GM18508 (cell line): ENCODE measurements around the gene SREBF2.
"Not testable (repeated sequence)": the region's sequence is repeated elsewhere in the genome, so short reads cannot be mapped to it uniquely, and the experiment has no call there.

ENCODE experiments used
- ATAC-seq: cut with Tn5 transposase; IDR thresholded peaks from one replicate; pipeline ENCODE4 v1.9.1; 2021; ENCODE audit warnings: moderate number of reproducible peaks; ENCODE audit not compliant: insufficient read depth, unreplicated experiment

The SREBF2 gene

DNA sequence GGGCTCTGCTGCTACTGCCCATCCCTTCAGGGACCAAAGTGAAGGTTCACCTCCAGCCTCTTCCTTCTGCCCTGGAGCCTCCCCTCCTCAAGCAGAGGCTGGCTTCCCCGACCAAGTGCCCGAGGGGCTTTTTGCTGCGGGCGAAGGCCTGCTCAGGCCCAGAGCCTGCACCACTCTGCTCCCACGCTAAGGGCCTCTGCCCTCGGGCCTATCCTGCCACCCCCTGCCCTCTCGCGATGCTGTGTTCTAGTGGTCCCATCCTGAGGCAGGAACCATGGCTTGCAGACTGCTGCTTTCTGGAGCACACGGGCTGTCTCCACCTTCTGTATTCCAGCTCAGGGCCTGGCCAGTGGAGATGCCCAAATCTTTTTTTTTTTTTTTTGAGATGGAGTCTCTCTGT, 102.6 kb downstream of the SREBF2 start:
- no peak for ATAC-seq

DNA sequence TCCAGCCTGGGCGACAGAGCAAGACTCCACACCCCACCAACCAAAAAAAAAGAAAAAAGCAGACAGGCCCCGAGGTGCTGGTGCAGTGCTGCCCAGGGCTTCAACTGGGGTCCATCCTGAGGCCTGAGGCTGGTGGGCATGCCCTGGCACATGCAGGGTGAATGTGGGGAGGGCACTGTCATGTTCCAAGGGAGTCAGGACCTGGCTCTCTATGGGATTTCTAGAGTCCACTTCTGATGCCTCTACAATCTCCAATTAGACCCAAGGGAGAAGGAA, 103.9 kb downstream of the SREBF2 start:
- no peak for ATAC-seq

DNA sequence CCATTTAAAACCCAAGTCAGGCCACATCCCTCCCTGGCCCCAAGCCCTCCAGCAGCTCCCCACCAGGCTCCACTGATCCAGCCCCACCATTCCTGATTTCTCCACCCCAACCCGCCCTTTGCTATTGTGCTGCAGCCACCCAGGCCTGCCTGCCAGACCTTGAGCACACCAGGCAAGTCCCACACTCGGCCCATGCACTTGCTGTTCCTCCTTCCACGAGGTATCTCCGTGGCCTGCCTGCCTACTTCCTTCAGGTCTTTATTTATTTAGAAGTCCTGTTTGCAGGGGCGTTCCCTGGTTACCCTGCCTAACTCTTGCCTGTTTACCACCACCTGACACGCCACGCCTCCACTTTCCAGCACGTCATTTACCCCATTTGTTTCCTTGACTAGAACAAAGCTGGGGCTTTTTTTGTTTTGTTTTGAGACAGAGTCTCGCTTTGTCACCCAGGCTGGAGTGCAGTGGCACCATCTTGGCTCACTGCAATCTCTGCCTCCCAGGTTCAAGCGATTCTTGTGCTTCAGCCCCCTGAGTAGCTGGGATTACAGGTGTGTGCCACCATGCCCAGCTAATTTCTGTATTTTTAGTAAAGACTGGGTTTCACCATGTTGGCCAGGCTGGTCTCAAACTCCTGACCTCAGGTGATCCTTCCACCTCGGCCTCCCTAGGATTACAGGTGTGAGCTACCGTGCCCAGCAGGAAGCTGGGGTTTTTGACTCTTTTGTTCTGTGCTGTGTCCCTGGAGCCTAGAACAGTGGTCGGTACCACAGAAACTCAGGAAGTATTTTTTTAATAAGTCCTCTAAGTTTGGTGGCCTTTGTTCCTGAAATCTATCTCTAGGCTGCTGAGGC, 107.3 kb downstream of the SREBF2 start:
- ATAC-seq = peak; percentile 36

DNA sequence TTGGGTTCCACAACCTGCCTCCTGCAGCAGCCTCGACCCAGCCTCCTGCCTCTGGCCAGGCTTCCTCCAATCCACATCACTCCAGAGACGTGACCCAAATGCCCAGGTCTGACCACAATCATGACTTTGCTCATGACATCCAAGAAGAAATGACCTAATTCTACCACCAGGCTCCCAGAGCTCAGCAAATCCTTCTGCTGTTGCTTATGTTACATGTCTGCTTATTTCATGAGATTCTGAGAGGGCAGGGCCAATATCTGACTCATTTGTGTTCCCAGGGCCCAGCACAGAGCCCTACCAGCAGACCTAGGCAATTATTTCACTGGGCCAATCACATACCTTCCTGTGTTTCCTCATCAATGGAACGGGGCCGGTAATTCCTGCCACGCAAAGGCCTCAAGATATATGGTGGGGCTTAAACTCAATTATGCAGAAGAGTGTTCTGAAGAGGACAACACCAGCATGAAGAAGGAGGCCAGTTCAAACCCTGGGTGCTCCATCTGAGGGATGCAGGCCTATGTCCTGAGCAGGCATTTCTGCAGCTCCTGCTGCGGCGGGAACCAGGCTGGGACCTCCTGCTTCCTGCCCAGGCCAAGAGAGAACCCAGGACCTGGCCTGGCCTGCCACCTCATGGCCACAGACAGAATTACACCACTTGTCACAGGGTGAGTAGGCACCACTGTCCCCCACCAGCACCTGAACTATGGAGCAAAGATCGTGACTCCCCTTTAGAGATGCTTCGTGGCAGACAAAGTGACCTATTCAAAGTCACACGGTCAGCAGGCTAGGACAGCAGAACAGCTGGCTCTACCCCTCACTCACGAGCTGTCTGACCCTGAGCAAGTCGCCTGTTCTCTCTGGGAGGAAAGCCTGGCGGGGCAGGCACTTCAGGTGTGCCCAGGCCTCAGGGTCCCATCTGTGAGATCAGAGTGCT, 108.2 kb downstream of the SREBF2 start:
- no peak for ATAC-seq

- ATAC-seq = no peak
Measured at GRCh38 chr22:41943661-41944209, 110.8 kb downstream of the SREBF2 start.

DNA sequence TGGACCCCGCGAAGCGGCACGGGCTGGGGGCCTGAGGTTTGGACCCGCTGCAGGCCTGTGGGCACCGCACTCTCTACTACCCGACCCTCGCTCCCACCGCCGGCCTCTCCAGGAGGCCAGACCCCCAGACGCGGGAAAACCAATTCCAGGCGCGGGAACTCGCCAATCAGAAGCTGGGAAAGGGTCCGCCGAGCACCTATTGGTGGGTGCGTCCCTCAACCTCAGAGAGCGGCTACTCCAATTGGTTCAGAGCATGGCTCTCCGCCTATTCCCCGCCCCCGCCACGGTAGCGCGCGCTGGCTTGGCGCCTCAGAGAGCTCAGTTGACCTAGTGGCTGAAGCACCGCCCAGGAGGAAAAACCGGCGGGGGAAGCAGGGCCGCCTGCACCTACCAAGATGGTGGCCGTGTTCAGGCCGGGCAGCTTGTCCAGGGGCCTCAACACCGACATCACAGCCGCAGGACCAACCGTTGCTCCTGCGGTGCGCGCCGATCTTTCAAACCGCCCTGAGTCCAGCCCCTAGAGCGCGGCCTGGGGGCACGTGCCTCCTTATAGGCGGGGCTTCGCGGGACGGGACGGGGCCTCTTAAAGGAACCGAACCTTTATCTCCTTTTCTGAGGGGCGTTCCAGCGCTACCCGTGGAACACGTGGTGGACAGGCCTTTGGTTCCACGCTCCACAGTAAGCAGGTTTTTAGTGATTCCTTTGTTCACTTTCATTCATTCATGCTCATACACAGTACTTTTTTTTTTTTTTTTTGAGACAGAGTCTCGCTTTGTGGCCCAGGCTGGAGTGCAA, 113.9 kb downstream of the SREBF2 start, which contains the start of gene CENPM:
CENPM (minus strand) TSS at position 524 of the 795 bp plus-strand sequence; CDS start at position 448, 76 bp downstream.
- ATAC-seq = peak; percentile 42

- ATAC-seq = no peak
Measured at GRCh38 chr22:41947424-41948080, 114.6 kb downstream of the SREBF2 start.

GRCh38 chr22:41948142-41948541, 115.2 kb downstream of the SREBF2 start:
- no peak for ATAC-seq

DNA sequence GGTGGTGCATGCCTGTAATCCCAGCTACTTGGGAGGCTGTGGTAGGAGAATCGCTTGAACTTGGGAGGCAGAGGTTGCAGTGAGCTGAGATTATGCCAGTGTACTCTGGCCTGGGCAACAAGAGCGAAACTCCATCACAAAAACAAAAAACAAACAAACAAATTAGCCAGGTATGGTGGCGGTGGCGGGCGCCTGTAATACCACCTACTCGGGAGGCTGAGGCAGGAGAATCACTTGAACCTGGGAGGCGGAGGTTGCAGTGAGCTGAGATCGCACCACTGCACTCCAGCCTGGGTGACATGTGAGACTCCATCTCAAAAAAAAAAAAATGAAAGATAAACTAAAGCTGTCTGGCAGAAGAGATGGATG, 116.0 kb downstream of the SREBF2 start:
- ATAC-seq = not testable (repeated sequence)

DNA sequence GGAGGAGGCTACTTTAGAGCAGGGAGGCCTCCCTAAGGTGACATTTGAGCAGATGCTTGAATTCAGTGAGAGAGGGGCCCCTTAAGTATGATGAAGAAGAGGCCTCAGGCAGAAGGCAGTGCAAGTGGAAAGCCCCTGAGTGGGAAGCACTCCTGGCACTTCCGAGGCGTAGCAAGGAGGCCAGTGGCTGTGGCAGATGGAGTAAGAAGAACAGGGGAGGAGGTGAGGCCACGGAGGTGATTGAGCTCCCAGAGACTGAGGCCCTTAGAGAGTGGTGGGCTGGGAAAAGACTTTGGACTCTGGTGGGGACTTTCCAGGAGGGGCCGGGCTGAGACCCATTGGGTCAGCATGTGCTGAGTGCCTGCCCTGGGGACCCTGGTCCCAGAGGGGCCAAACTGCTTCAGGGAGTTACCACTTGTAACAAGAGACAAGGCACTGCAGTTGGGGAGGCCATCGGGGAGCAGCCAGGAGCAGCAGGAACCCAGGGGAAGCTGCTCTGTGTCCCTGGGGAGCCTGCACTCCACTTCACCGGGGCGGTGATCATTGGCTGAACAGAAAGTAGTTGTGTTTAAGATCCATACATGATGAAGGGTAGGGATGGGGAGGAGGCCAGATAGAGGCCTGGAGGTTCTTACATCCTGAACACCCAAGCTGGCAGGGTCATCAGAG, 116.5 kb downstream of the SREBF2 start:
- no peak for ATAC-seq

DNA sequence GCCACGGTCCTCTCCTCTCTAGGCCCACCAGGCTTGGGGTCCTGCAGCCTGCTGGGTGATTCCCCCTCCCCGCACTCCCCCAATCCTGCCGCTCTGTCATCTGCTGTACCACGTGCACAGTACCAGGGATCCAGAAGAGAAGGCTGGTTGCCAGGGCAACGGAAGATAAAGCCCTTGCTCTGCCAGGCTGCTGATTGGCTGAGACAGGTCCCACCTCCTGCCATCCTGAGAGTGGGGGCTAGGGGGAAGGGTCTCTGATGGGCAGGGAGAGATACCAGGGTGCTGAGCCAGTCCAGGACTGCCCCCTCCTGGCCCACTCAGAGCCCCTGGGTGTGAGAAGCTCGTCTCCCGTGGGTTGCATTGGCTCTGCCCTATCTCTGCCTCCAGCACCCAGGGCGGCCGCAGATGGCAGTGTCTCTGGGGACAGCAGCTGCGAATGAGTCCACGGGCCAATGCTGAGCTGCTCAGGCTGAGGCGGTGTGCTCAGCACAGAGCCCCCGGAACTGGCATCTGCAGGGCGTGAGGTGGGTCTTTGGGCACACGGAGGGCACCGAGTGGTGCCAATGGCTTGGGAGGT, 119.1 kb downstream of the SREBF2 start, which contains the start of gene SMIM45:
SMIM45 (plus strand) TSS at position 253 of the 577 bp plus-strand sequence.
- ATAC-seq = no peak

DNA sequence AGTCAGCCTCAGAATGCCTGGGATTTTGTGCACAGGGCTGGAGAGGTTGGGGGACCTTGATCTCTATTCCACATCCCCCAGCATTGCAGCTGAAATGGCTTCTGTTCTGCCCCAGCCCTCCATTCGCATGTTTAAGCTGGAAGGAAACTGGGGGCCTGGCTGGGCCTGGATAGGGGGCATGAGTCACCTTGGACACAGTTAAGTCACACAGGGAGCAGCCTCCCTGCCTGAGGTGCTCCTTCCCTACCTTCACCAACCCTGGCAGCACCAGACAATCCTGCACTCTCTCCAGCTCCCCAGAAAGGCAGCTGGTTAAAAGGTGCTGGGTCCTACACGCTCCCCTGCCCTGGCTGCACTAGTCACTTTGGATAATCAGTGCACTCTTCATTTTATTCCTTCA, 119.8 kb downstream of the SREBF2 start:
- no peak for ATAC-seq
